ENCODE data around the gene SRRM3. TPM values are rescaled to one million over a fixed set of nuclear protein-coding genes. Genes with fewer than 3 reads are reported as not detected.

Gene SRRM3
- total RNA-seq, 1 experiment from 2014 or later, result 0.74 TPM

GRCh38 chr7:76267107-76267893 lies 65.6 kb downstream of the SRRM3 start:
- H3K9me2 ChIP-seq (ENCODE audit: insufficient read depth), result no peaks in the 10 kb centered on the region
- no peak for DNase-seq
- H3K27ac ChIP-seq, result no peak overlapping the region
- no peak for TF ChIP-seq EZH2 (IDR thresholded peaks at IDR 0.05; ENCODE audit: low read depth)
- no peak for TF ChIP-seq CTCF (conservative IDR thresholded peaks at IDR 0.05)
- peaks cover 5% of the 10 kb centered on the region for H3F3A ChIP-seq (ENCODE audit: insufficient read depth, low read depth)
- POLR2A ChIA-PET (ENCODE audit: unreplicated experiment), result no interaction called here
- BruUV-seq (replicated peaks), result no TSS peak
- H3K4me1 ChIP-seq (replicated peaks; ENCODE audit: insufficient read depth), result no peaks in the 10 kb centered on the region
- H3K79me2 ChIP-seq (ENCODE audit: low read depth), result no peaks in the 10 kb centered on the region
- intact Hi-C loops (cut with micrococcal nuclease; ENCODE audit: unreplicated experiment), result no loop called here
- CTCF ChIA-PET, result no interaction called here
- no peak overlapping the region for H3K4me3 ChIP-seq
- no peak overlapping the region for H3K4me2 ChIP-seq
- H2AFZ ChIP-seq, result no peak overlapping the region
- no peaks in the 10 kb centered on the region for H4K20me1 ChIP-seq (ENCODE audit: insufficient read depth)
- H3K27me3 ChIP-seq (ENCODE audit: insufficient read depth, low read depth), result peaks cover 10% of the 10 kb centered on the region
- H3K36me3 ChIP-seq (ENCODE audit: low read depth), result no peaks in the 10 kb centered on the region
- no peaks in the 10 kb centered on the region for H3K9me3 ChIP-seq (ENCODE audit: insufficient read depth, low read depth)

GRCh38 chr7:76267894-76268183 lies 66.1 kb downstream of the SRRM3 start:
- POLR2A ChIA-PET (ENCODE audit: unreplicated experiment), result no interaction called here

GRCh38 chr7:76268376-76268775 lies 66.7 kb downstream of the SRRM3 start:
- POLR2A ChIA-PET (ENCODE audit: unreplicated experiment), result interaction anchor here (0.6 kb wide), 1 partner anchor 1829 kb away, joined by 5 read pairs; no protein-coding TSS in a partner anchor
- H3K9me3 ChIP-seq (ENCODE audit: insufficient read depth, low read depth), result no peaks in the 10 kb centered on the region
- no peaks in the 10 kb centered on the region for H3F3A ChIP-seq (ENCODE audit: insufficient read depth, low read depth)
- no peak overlapping the region for H2AFZ ChIP-seq
- intact Hi-C loops (cut with micrococcal nuclease; ENCODE audit: unreplicated experiment), result no loop called here
- CTCF ChIA-PET, result no interaction called here
- TF ChIP-seq CTCF (conservative IDR thresholded peaks at IDR 0.05), result no peak
- TF ChIP-seq EZH2 (IDR thresholded peaks at IDR 0.05; ENCODE audit: low read depth), result no peak
- DNase-seq, result no peak
- no TSS peak for BruUV-seq (replicated peaks)
- no peaks in the 10 kb centered on the region for H4K20me1 ChIP-seq (ENCODE audit: insufficient read depth)
- no peak overlapping the region for H3K4me3 ChIP-seq
- no peaks in the 10 kb centered on the region for H3K36me3 ChIP-seq (ENCODE audit: low read depth)
- H3K4me2 ChIP-seq, result no peak overlapping the region
- H3K4me1 ChIP-seq (replicated peaks; ENCODE audit: insufficient read depth), result no peaks in the 10 kb centered on the region
- H3K9me2 ChIP-seq (ENCODE audit: insufficient read depth), result no peaks in the 10 kb centered on the region
- no peaks in the 10 kb centered on the region for H3K79me2 ChIP-seq (ENCODE audit: low read depth)
- H3K27me3 ChIP-seq (ENCODE audit: insufficient read depth, low read depth), result peaks cover 10% of the 10 kb centered on the region
- no peak overlapping the region for H3K27ac ChIP-seq

More at GRCh38 chr7:76267894-76268183, 66.1 kb downstream of the SRRM3 start:
- Histone ChIP-seq H3K27ac (no peak overlapping the region), H3K4me3 (no peak overlapping the region), H3F3A (ENCODE audit: insufficient read depth, low read depth) (no peaks in the 10 kb centered on the region), H4K20me1 (ENCODE audit: insufficient read depth) (no peaks in the 10 kb centered on the region), H3K36me3 (ENCODE audit: low read depth) (no peaks in the 10 kb centered on the region), H3K4me1 (replicated peaks; ENCODE audit: insufficient read depth) (no peaks in the 10 kb centered on the region), H3K4me2 (no peak overlapping the region), H2AFZ (no peak overlapping the region), H3K9me3 (ENCODE audit: insufficient read depth, low read depth) (no peaks in the 10 kb centered on the region), H3K9me2 (ENCODE audit: insufficient read depth) (no peaks in the 10 kb centered on the region), H3K79me2 (ENCODE audit: low read depth) (no peaks in the 10 kb centered on the region), H3K27me3 (ENCODE audit: insufficient read depth, low read depth) (peaks cover 10% of the 10 kb centered on the region)
- no peak for DNase-seq
- intact Hi-C loops (cut with micrococcal nuclease; ENCODE audit: unreplicated experiment), result no loop called here
- CTCF ChIA-PET, result no interaction called here
- TF ChIP-seq CTCF (conservative IDR thresholded peaks at IDR 0.05), result no peak
- TF ChIP-seq EZH2 (IDR thresholded peaks at IDR 0.05; ENCODE audit: low read depth), result no peak
- BruUV-seq (replicated peaks), result no TSS peak

All from PC-9 (cell line).